Measurements from ENCODE around the gene TBC1D5.

DNA sequence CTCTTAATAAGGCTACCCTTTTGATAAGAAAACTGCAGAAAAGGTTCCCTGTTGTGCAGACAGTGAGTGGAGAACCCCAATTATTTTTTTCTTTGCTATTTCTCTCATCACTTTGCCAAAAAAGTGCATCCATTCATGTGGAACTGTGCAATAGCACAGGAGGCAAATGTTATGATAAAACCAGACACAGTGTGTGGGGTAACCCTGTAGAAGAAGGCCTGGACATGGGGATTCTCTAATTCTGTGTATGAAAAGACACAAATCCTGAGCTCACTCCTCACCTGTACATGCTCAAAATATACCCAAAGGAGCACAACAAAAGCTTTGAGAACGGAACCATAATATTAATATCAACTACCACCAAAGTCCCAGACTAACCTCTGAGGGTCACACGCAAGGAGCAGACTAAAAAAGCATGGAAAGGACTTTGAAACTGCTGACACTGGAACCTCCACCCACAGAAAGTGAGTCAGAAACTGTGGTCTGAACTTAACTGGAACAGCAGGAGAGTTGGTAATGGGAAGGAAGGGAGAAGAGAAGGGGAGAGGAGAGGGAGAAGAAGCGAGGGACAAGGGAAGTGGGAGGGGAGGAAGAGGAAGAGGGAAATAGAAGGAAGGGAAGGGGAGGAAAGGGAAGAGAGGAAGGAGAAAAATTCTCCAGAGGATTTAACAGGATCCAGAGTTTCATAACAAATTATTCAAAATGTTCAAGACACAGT lies 299.9 kb downstream of the TBC1D5 start:
- TF ChIP-seq, protein P1, sequence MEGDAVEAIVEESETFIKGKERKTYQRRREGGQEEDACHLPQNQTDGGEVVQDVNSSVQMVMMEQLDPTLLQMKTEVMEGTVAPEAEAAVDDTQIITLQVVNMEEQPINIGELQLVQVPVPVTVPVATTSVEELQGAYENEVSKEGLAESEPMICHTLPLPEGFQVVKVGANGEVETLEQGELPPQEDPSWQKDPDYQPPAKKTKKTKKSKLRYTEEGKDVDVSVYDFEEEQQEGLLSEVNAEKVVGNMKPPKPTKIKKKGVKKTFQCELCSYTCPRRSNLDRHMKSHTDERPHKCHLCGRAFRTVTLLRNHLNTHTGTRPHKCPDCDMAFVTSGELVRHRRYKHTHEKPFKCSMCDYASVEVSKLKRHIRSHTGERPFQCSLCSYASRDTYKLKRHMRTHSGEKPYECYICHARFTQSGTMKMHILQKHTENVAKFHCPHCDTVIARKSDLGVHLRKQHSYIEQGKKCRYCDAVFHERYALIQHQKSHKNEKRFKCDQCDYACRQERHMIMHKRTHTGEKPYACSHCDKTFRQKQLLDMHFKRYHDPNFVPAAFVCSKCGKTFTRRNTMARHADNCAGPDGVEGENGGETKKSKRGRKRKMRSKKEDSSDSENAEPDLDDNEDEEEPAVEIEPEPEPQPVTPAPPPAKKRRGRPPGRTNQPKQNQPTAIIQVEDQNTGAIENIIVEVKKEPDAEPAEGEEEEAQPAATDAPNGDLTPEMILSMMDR (IDR thresholded peaks at IDR 0.05) = no peak
- no peak for TF ChIP-seq POLR2A (IDR thresholded peaks at IDR 0.05)

Measured in breast epithelium (tissue), 3 donors.